HG03342 (cell line): ENCODE measurements around the gene PHB1.
A peak's percentile ranks its signal among the peaks of the same experiment; 100 is the strongest.

Experiments used
- ATAC-seq: cut with Tn5 transposase; IDR thresholded peaks from one replicate; pipeline ENCODE4 v1.9.1; 2021; ENCODE audit warnings: mild to moderate bottlenecking, moderate library complexity; ENCODE audit not compliant: unreplicated experiment

The PHB1 gene

GRCh38 chr17:49414622-49415350 lies at the start of gene PHB1:
Gene PHB1 (minus strand): TSS chr17:49414882. CDS start chr17:49413264, 1,618 bp downstream.
- ATAC-seq, result peak; percentile 98

GRCh38 chr17:49464049-49464448 lies 49.4 kb upstream of the PHB1 start:
- ATAC-seq, result no peak

DNA sequence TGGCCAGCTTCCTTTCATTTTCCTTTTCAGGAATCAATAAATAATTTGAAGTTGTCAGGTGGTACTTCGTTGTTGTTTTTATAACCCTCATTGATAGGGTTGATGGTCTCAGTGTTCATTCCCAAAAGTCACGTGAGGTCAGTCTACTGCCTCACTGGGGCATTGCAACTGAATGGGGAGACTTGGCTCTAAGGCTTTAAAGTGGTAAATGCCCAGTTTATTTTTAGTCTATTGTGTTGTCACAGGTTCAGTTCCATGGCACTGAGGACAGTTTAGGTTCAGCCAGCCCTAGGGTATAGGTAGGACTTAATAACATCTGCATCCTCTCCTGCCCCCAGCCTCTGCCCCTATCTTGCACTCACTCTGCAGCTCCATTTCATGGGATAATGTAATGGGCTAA lies 46.9 kb upstream of the PHB1 start:
- no peak for ATAC-seq

DNA sequence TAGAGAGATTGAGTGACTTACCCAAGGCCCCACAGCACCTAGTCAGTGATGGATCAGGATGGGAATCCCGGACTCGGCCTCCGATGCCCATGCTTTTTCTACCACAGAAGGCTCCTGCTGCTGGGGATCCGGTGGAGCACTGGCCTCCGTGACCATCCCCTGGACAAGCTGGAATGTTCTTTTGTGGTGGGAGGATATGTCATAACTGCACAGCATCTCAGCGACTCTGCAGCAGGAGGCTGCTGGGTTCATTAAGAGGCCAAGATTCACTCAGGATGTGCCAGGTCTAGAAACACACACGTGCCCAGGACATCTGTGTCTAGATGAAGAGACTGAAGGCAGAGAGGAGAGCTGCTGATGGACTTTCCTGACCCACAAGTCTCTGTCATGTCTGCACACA lies 45.7 kb upstream of the PHB1 start:
- no peak for ATAC-seq

GRCh38 chr17:49459401-49459984 lies 44.8 kb upstream of the PHB1 start:
- ATAC-seq, result no peak

- ATAC-seq, result no peak
Observed at GRCh38 chr17:49457564-49458535, 43.2 kb upstream of the PHB1 start.

DNA sequence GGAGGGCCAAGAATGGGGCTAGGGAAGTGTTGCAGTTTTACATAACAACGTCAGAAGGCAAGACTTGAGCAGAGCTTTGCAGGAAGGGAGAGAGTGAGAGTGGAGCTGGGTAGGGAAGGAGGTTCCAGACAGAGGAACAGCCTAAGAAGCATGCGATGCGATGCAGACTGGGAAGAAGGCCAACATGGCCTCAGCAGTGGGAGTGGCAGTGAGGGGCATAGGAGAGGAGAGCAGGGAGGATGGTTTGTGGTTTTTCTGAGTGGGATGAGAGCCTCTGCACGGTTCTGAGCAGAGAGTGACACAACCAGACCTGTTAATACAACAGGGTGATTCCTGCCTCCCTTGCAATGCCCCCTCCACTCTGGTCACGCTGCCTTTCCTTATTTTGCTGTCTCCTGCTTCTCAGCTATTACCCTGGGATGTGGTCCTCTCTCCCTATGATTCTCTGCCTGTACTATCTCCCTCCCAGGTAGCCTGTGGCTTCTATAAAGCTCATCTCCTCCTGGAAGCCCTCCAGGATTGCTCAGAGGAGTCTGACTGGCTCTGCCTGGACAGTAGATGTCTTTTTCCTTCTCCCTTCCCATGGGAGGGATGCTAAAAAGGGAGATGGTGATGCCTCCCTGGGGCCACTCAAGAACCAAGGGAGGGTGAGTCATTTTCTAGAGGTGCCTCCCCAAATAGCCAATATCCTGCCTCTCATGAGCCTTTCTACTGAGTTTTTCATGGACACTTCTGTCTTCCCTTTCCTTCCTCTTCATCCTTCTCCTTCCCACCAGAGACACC lies 41.7 kb upstream of the PHB1 start:
- no peak for ATAC-seq

- no peak for ATAC-seq
Observed at GRCh38 chr17:49455272-49455861, 40.7 kb upstream of the PHB1 start.

- no peak for ATAC-seq
Observed at GRCh38 chr17:49454050-49454449, 39.4 kb upstream of the PHB1 start.

- no peak for ATAC-seq
Observed at GRCh38 chr17:49452661-49453060, 38.0 kb upstream of the PHB1 start.

GRCh38 chr17:49452201-49452600 lies 37.5 kb upstream of the PHB1 start:
- no peak for ATAC-seq

- no peak for ATAC-seq
Observed at GRCh38 chr17:49450735-49451134, 36.1 kb upstream of the PHB1 start.

DNA sequence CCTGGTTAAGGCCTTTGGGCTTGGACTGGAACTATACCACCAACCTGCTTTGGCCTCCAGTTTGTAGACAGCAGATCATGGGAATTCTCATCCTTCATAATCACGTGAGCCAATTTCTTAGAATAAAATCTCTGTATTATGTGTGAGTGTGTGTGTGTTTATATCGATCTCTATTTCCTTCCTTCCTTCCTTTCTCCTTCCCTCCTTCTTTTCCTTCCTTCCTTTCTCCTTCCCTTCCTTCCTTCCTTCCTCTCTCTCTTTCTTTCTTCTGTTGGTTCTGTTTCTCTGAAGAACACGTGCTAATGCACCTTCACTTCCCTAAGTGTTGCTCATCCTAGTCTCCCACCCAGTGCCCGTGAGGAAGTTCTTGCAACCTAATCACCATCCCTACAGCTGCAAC lies 35.5 kb upstream of the PHB1 start:
- no peak for ATAC-seq

GRCh38 chr17:49447628-49448302 lies 33.1 kb upstream of the PHB1 start:
- ATAC-seq, result no peak

- ATAC-seq, result no peak
Observed at GRCh38 chr17:49445591-49445990, 30.9 kb upstream of the PHB1 start.

- no peak for ATAC-seq
Observed at GRCh38 chr17:49444384-49444783, 29.7 kb upstream of the PHB1 start.

DNA sequence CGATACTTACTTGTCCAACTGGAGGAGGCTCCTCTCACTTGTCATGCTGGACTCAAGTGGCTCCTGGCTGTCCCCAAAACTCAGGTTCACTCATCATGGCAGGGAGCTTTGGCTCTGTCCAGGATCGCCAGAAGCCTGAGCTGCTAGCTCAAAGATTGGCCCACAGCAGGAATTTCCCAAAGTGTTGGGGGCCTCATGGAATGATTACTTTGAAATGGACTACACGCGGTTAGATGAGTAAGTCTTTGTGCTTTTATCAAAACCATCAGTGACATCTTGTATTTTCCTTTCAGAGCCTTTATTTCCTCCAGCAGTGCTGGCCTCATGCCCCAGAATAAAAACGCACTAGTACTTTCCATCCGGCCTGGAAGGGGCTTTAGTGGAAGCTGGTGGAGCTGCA lies 29.2 kb upstream of the PHB1 start:
- ATAC-seq, result no peak

DNA sequence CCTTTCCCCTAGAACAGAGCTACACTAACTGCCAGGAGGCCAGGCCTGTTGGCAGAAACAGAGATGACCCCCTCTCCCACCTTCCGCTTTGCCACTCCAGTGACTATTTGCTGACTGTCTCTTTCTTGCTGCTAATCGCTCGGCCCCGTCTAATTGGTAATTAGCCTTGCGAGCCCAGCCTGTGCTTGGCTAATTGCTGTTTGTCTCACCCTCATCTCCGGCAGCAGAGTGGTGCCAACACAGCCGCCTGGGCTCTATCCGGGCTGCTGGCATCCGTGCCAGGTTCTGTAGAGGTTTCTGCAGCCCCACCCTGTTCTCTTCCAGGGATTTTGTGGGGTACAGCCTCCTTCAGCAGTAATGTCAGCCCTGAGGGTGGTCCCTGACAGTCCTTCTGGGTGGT lies 27.4 kb upstream of the PHB1 start:
- no peak for ATAC-seq

DNA sequence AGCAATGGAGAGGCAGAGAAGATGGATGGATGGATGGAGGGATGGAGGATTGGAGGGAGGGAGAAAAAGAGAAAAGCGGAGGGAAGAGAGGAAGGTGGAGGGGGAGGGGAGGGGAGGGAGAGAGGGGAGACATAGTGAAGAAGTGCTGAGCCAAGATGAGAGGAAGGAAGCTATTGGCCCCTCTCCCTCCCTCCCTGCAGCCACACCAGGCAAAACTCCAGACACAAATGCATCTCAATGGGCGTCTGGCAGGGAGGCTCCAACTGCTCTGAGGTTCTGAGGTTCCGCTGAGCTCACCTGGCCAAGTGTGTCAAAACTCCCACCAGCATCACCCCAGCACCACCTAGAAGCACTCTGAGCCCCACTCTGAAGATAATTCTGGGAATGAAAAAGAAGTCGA lies 26.9 kb upstream of the PHB1 start:
- ATAC-seq, result no peak

GRCh38 chr17:49440581-49440980 lies 25.9 kb upstream of the PHB1 start:
- ATAC-seq, result no peak
